GM19240 (cell line): Measurements from ENCODE around the gene ARHGEF28.

Experiments used
- DNase-seq: peaks from one replicate; pipeline ENCODE4 v3.0.0; 2011; ENCODE audit warnings: low spot score; ENCODE audit not compliant: insufficient read length

Gene ARHGEF28

DNA sequence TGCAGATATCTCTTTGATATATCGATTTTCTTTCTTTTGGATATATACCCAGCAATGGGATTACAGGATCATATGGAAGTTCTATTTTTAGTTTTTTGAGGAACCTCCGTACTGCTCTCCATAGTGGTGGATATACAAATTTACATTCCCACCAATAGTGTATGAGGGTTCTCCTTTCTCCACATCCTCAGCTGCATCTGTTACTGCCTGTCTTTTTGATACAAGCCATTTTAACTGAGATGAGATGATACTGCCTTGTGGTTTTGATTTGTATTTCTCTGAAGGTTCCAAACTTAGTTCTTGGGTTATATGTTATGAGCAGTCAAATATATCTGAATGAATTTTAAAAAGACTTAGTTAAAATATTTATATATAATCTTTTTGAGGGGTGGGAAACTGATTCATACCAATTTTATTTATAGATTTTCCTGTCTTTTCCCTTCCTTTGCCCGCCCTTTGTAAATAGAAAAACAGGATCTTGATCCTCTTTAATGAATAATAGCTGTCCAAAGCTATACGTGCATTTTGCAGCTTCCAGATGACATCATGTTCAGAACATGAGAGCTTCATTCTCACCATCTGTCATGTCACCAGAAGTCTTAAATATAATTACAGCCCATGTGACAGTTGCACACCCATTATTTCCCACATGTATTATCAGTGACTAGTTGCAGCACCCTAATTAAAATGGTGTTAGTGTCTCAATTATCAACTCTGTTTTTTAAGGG is 6.2 kb upstream of the ARHGEF28 start:
- no peak for DNase-seq

DNA sequence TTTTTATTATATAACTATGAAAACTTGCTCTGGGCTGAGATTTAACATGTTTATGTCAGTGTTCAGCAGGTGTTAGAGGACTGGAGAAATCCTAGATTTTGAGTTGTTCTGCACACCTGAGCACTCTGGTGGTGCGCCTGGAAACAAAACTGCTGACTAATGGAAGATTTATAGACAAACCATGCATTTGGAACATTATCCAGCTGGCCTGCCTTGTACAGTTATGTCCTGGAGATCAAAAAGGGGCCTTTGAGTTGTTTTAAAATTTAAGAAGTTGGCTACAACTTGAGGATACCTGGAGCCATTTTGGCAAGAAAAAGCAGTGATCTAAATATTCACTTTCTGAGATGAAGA is 5.7 kb upstream of the ARHGEF28 start:
- no peak for DNase-seq

DNA sequence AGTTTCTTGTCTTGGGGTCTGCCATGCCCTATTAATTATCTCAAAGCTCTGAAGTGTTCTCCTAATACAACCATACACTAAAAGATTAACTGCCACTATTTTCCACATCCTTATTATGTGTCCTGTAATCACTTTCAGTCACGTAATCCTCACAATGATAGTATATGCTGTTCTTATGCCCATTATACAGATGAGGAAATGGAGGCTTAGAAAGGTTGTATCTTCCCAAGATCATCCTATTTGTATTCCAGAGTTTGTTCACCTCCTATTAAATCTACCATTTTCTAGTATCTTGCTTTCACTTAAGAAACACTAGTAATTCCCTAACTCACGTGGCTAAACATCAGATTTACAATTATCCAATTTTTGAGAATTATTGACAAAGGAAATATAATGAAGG is 2.9 kb upstream of the ARHGEF28 start:
- no peak for DNase-seq

DNA sequence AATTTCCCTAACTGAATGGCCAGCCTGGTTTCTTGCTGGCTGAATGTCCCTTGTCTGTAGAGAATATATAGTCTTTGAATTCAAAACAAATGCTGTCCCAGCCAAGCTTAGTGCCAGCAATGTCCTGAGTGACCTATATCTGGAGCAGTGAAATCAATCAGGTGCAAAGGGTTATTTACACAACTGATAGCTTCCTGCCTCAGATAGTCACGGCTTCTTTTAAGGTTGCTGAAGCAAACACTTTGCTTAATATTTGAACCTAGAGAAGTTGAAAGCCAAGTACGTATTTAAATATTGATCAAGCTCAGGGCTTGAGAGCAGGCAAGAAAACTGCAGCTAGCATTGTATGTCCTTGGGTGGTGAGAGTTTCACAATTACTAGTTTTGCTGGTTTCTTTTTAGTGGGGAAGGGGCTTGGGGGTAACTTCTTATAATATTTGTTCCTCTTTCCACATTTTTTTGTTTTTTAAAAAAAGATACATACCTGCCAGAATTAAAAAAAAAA is 2.0 kb upstream of the ARHGEF28 start:
- no peak for DNase-seq

DNA sequence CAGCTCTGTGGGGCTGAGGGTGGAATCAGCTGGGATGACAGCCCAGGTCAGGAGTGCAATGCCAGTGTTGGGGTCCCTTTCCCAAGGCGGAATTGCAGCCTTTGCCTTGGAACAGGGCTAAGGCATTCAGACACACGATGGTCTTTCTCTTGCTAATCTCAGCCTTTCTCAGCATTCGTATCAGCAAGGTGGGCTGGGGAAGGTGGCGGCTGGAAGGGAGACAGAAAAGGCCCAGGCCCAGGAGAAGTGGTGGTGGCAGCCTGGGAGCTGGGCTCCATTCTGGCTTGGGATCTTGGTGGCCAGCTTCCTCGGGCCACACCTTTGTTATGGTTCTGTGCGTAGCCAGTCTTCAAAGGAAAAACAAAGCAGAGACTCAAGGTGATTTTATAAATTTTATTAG is 1.1 kb upstream of the ARHGEF28 start:
- DNase-seq, result no peak

DNA sequence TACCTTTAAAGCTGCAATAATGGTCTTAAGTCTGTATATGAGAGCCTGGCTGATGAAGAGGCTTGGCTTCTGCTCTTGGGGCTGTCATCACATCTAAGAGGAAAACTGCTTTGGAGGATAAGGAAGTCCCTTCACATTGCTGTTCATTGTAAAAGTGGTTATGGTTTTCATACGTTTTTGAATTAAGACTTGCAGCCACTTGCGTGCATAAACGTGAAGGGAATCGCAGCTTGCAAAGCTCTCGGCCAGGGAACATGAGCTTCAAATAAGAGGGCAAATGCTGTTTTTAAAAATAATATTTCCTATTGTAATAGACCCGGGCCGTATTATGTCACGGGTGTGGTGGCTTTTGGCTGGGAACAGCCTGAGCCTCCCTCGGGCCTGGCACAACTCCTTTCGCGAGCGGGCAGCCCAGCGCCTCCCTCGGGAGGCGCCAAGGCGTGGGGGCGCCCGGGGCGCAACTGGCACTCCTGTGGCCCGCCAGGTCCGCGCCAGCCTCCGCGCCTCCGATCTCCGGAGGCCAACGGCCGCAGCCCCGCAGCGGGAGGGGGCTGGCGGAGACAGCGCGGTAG is 538 bp upstream of the ARHGEF28 start:
- DNase-seq, result no peak

DNA sequence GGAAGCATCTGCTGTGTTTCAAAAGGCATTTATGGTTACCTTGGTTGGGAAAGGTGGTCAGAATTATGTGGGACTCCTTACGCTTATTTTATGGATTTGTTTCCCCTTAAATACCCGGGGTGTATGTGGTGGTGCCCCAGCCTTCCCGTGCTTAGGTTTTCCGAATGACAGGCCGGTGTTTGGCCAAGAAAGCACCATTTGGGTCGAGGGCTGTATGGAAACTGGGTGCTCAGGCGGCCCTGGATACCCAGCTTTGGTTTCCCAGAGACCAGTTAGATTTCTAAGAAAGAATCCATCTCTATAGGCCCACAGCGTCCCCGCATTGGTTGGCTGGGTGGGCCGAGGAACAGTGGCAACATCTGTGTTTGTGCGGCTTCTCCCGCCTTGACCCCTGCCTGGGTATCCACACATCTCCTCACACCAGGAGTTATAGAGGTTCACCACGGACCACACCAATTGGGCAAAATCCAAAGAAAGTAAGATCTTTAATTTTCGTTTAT is 868 bp downstream of the ARHGEF28 start:
- no peak for DNase-seq

DNA sequence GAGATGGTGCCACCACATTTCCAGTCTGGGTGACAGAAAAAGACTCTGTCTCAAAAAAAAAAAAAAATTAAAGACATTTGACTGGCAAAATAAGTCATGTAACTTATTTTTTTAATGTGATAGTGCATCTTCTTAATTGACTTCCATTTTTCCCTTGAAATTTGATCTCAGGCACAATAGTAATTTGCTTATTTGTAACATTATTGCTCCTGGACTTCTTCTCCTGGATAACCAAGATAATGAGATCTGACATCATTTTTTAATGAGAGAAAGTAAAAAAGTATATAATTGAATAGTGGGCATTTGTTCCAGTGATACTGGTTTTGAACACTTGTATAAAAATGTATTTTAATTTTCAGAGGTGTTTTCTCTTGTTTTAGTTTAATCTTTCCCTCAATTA is 3.5 kb downstream of the ARHGEF28 start:
- DNase-seq, result no peak

DNA sequence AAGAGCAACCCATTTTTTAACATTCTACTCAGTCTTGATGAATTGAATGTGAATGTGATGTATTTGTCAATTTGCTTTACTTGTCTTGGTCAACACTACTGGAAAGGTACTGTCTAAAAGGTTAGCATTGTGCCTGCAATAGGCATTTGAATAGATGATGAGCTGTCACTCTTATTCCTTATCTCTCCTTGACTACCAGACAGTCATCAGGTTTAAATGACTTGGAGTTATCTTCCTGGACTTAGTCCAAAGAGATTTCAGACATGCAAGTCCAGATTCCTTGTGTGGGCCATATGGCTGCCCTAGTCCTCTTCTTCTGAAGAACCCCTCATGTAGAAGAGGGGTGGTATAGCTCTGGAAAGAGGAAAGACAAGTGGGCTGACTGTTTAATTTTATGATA is 4.8 kb downstream of the ARHGEF28 start:
- no peak for DNase-seq

DNA sequence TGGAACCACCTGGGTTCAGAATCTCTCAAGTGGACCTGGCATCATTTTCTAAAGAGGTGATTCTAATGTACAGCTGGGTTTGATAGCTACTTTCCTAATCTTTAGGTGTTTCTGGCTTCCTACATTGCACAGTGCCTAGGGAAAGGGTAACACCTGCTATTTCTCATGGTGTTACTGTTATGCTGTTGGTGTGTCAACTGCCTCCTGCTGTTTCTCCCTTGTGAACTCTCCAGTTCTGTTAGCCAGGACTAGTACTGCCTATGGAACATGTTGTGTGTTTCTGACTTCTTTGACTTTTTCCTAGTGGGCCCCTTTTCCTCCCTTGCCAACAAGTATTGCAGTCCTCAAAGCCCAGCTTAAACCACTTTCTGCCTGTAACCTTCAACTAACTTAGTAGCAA is 5.5 kb downstream of the ARHGEF28 start:
- DNase-seq, result no peak

DNA sequence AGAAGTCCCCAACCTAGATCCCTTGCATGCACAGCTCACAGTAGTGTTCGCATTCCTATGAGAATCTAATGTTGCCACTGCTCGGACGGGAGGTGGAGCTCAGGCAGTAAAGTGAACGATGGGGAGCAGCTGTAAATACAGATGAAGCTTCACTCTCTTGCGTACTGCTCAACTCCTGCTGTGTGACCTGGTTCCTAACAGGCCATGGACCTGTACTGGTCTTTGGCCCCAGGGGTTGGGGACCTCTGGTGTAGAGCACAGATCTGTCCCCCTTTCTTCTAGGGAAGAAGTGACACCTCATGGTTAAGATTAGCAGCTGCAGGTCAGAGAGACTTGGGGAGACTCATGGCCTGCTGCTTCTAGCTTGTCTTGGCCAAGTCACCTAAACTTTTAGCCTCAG is 7.1 kb downstream of the ARHGEF28 start:
- no peak for DNase-seq

DNA sequence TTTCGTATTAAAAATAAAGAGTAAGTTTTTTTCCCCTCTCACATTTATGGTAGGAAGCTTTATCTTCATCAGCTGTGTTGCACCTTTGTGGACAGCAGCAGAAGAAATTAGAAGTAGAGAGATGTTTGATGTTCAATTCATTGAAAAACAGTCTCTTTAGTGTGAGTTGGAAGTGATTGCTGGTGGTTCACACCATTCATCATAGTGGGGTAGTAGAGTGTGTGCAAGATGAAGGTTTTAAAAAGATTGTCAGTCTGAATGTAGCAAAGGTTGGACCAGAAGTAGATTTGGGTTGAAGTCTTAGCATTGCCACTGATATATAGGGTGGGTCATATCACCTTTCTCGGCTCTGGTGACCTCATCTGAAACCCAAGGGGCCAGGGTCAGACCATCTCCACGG is 10.4 kb downstream of the ARHGEF28 start:
- DNase-seq, result no peak

DNA sequence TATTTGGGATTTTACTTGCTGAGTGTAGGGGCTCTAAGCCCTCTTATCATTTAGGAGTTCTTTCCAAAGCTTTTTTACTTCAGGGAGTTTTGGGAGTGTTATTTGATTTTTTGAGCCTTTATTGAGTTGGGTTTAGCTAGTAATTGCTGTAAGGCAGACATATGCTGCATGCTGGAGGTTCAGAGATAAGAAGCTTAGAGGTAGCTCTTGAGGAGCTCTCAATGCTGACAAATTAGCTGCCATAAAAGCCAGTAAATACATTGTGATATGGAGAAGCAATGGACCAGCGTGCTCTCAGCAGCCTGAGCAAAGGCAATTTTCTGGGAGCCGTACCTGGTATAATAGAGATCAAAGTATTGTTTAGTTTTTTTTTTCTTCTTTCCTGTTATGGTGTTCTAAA is 11.6 kb downstream of the ARHGEF28 start:
- no peak for DNase-seq

DNA sequence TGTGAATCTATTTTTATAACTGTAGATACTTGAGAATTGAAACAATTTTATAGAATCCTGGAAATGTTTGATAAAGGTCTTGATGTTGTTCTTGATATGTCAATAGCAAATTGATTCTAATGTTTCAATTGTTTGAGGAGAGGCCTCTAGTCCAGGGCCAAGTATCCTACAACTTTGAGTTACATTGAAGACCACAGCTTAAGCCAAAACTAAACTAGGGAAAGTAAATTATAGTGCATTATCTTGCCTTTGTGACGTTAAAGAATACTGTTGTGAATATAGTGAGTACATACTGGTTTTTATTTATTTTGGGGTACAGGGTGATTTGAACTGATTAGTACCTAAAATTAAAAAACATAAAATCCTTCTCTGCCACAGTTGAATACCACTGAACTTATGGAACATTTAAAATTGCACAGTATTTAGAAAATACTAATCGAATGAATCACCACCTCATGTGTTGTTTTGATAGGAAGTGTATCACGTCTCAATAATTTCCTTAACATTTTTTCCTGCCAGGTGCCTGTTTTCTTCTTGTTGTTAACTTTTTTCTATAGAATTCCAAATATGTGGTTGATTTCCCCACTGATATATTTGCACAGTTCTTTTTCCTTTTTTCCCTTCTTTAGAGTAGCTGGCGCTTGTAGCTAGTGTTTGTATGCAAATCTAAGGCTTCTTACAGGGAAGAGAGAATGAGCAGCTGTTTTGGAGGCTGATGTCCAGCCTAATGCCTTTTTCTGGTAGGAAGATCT is 12.5 kb downstream of the ARHGEF28 start:
- no peak for DNase-seq

DNA sequence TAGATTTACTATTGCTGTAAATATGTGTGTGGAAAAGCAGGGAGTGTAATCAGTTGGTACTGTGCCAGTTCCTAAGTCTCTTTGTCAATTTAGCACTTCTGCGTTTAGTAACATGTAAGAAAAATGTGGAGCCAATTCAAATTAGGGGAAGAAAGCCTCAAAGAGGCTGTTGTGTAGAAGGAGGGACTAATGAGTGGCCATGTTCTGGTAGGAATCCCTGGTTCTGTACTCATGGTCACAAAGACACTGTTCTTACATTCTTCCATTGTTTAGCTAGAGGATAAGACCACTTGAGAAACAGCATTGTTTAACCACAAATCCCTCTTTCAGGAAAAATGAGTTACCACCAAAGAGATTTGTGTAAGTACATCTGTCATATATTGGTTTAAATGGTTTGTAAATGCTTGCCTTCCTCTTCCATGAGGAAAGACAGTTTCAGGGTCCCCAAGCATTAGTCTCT is 14.9 kb downstream of the ARHGEF28 start:
- DNase-seq, result no peak

DNA sequence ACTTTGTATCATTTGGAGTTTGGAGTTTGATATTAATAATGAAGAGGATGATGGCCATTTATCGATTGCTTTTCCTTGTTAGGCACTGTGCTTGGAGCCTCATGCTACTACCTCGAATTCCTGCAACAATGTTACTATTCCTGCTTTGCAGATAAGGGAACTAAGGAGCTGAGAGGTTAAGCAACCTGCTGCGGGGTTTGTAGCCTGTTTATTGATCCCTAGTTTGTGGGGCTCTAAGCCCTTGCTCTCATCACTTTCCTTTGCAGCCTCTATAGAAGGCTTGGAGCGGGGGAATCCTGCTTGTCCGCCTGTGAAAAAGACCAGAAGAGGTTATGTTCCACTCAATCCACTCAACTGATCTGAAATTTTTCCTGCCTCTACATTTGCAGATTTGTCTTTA is 15.8 kb downstream of the ARHGEF28 start:
- DNase-seq, result no peak

DNA sequence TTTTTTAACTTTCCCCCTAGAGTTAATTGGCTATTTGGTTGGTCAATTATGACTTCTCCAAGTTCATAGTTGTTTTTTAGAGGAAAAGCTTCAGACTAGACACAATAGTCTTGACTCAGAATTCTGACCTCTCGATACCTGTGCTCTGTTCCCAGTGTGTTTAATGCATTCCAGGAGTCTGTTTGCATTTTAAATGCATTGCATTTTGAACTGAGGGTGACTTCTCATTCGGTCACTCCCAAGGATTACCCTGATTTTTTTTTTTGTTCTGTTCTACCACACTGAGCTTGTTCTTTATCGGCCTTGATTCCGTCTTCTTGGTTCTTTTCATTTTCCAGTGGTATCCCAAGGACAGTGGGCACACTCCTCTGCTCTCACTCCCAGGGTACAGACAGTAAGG is 16.3 kb downstream of the ARHGEF28 start:
- DNase-seq, result no peak

DNA sequence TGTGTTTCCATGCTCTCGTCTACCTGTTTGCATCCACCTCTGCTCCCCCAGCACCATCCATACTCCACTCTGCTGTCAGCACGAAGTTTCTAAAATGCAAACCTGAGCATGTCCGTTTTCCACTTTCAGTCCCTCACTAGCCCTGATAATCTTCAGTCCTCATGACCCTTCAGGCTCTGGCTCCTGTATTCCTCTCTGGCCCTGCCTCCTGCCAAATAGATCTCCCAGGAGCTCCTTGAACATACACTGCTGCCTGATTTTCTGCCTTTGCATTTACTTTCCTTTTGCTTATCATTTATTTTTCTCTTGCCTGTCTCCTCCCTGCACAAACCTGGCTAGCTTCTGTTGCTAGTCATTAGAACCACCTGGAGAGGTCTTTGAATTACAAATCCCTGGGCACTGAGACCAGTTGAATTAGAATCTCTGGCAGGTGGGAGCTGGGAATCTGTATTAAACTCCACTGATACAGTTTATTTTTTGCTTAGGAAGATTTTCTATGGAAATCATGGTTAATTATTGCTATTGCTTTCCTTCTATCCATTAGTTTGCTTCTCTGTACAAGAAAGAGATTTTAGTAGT is 18.5 kb downstream of the ARHGEF28 start:
- DNase-seq, result no peak

DNA sequence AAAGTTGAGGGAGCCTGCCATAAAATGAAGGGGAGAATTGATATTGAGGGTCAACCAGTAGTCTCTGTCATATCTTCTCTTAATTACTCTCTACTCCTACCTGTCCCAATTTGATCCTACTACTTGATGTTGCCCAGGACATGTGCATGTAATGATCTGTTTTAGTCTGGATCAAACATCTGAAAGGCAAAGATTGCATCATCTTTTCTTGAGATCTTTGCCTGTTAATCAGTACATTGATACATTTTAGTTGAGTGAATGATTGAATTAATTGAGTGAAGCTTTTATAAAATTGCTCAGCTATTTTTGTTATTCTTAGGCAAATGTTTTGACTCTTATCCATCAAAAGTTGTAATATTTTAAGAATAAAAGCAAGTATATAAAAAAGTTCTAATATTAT is 21.7 kb downstream of the ARHGEF28 start:
- DNase-seq, result no peak

DNA sequence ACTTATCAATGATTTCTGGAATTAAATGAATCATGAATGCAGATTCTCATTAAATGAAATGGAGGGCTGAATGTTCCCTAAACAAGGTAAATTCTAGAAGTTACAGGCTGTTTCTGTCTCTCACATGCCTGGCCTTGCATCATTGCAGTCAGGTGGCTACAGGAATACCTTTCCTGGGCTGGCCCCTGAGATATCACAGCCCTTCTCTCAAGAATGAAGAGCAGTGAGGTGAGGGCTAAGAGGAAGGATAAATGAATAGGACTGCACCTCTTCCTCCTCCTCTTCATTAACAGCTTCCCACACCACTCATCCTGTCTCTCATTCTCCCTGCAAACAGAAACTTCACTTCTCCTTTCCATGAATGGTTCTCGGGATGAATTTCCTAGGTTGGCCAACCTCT is 22.5 kb downstream of the ARHGEF28 start:
- no peak for DNase-seq

DNA sequence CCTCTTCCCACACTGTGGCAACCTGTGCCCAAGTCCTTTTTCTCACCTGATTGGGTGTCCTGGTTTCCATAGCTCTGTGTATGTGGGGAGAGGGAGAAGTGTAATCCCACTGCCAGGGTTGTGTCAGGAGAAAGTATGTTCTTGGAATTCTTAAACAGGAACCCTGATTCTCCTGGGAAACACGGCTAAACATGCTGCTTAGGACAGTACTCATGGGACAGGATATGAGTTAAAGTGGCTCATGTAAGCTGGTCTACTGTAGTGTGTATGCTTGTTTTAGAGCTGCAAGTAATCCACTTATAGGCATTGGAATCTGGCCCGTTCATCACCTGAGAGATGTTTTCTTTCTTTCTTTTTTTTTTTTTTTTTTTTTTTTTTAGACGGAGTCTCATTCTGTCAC is 23.9 kb downstream of the ARHGEF28 start:
- DNase-seq, result no peak

DNA sequence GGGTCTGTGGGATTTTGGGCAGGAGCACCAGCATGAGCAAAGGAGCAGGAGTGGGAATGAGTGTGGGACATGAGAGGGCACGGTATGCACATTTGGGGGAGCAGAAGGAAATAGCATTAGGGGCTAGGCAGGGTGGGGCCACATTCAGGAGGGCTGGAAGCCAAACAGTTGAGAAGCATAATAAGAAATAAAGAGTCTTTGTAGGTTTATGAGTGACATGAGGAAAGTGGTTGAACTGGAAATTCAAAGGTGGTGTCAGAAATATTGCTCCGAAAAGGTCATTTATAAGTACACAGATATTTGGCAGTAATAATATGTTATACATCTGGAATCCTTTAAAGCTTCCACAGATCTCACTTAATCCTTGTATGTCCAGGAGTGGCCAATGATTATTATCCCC is 26.4 kb downstream of the ARHGEF28 start:
- DNase-seq, result no peak
